Upper lobe of right lung (tissue), 1 donor: ENCODE data around the gene LSM5. TPM values are rescaled to one million over a fixed set of nuclear protein-coding genes. Genes with fewer than 3 reads are reported as not detected.
A peak's percentile ranks its signal among the peaks of the same experiment; 100 is the strongest.

ENCODE experiments used
- ATAC-seq: fragments of 200-7000 bp; cut with Tn5 transposase; one replicate; pipeline ENCODE4 v1.9.1; 2020; ENCODE audit warnings: mild to moderate bottlenecking, moderate library complexity
- DNase-seq: peaks from one replicate; pipeline ENCODE4 v3.0.0-alpha.2; 2020
- H3K27ac ChIP-seq: fragments of 200-600 bp; one replicate; pipeline ENCODE4 v1.8.0; 2022
- H3K27me3 ChIP-seq: fragments of 200-600 bp; one replicate; pipeline ENCODE4 v1.8.0; 2022; ENCODE audit warnings: mild to moderate bottlenecking
- H3K36me3 ChIP-seq: fragments of 200-600 bp; one replicate; pipeline ENCODE4 v1.8.0; 2022
- H3K4me1 ChIP-seq: fragments of 200-600 bp; one replicate; pipeline ENCODE4 v1.8.0; 2022
- H3K4me3 ChIP-seq: fragments of 200-600 bp; one replicate; pipeline ENCODE4 v1.8.0; 2022; ENCODE audit warnings: mild to moderate bottlenecking
- H3K9me3 ChIP-seq: fragments of 200-600 bp; one replicate; pipeline ENCODE4 v1.8.0; 2022
- CTCF ChIP-seq: fragments of 200-600 bp; IDR thresholded peaks from one replicate; pipeline ENCODE4 v1.8.0; 2022; ENCODE audit warnings: antibody characterized with exemption
- intact Hi-C: fragments of 100-400 bp; cut with DNase I; formaldehyde crosslinking; loops from one replicate; pipeline ENCODE4 v1.11.0; 2022
- total RNA-seq: library from RNA; stranded (reverse); fragmentation: NEBNext Ultra II Directional; extraction: Animal tissue kit (Norgen Biotek cat#: 25700); gene quantifications from one replicate; pipeline ENCODE4 v1.2.1, GENCODE V29; 2021
- donor health status: DM: no; HTN: yes; CAD: no; lungs with severe emphysema.

The LSM5 gene
- total RNA-seq, 1 donor from 2014 or later: 29.1 TPM

GRCh38 chr7:32459788-32460187, 30.4 kb downstream of the LSM5 start:
- Histone ChIP-seq H3K4me3 (no peak overlapping the region), H3K27me3 (no peaks in the 10 kb centered on the region), H3K27ac (no peak overlapping the region), H3K36me3 (no peaks in the 10 kb centered on the region), H3K9me3 (no peaks in the 10 kb centered on the region), H3K4me1 (no peaks in the 10 kb centered on the region)
- intact Hi-C loops: no loop called here
- TF ChIP-seq CTCF: no peak
- no peak for DNase-seq
- no peak for ATAC-seq

GRCh38 chr7:32458025-32458424, 32.2 kb downstream of the LSM5 start:
- intact Hi-C loops: no loop called here
- DNase-seq: no peak
- H3K4me1 ChIP-seq: no peaks in the 10 kb centered on the region
- no peaks in the 10 kb centered on the region for H3K36me3 ChIP-seq
- no peak overlapping the region for H3K4me3 ChIP-seq
- ATAC-seq: peak; percentile 24
- no peaks in the 10 kb centered on the region for H3K9me3 ChIP-seq
- no peak for TF ChIP-seq CTCF
- no peak overlapping the region for H3K27ac ChIP-seq
- H3K27me3 ChIP-seq: no peaks in the 10 kb centered on the region

GRCh38 chr7:32453341-32454011, 36.7 kb downstream of the LSM5 start:
- H3K4me3 ChIP-seq: no peak overlapping the region
- no peaks in the 10 kb centered on the region for H3K9me3 ChIP-seq
- ATAC-seq: no peak
- no peaks in the 10 kb centered on the region for H3K36me3 ChIP-seq
- no peak for DNase-seq
- TF ChIP-seq CTCF: no peak
- H3K27me3 ChIP-seq: no peaks in the 10 kb centered on the region
- H3K27ac ChIP-seq: no peak overlapping the region
- H3K4me1 ChIP-seq: no peaks in the 10 kb centered on the region
- intact Hi-C loops: no loop called here

- Histone ChIP-seq H3K4me1 (no peaks in the 10 kb centered on the region), H3K9me3 (no peaks in the 10 kb centered on the region), H3K4me3 (no peak overlapping the region), H3K27me3 (no peaks in the 10 kb centered on the region), H3K36me3 (no peaks in the 10 kb centered on the region), H3K27ac (no peak overlapping the region)
- no peak for TF ChIP-seq CTCF
- intact Hi-C loops: no loop called here
- DNase-seq (no peak), ATAC-seq (no peak)
Observed at GRCh38 chr7:32447218-32447617, 43.0 kb downstream of the LSM5 start.

GRCh38 chr7:32436146-32436928, 53.8 kb downstream of the LSM5 start:
- no peak for ATAC-seq
- intact Hi-C loops: no loop called here

More at GRCh38 chr7:32436146-32436928, 53.8 kb downstream of the LSM5 start:
- TF ChIP-seq CTCF: no peak
- H3K4me1 ChIP-seq: no peaks in the 10 kb centered on the region
- peaks cover 11% of the 10 kb centered on the region for H3K27me3 ChIP-seq
- no peak overlapping the region for H3K27ac ChIP-seq
- no peak overlapping the region for H3K4me3 ChIP-seq
- no peaks in the 10 kb centered on the region for H3K36me3 ChIP-seq
- no peak for DNase-seq
- H3K9me3 ChIP-seq: no peaks in the 10 kb centered on the region

Other genes with a start within 250 kb of the LSM5 start
- 31.3 TPM for gene AVL9, start 5.1 kb upstream of the LSM5 start, total RNA-seq